HL-60 (cell line): Measurements from ENCODE around the gene TBC1D23.

ENCODE experiments used
- CTCF ChIP-seq: IDR thresholded peaks from one replicate; pipeline ENCODE4 v1.5.1; 2011; ENCODE audit warnings: low read length, control low read depth, inconsistent platforms; ENCODE audit not compliant: insufficient read depth
- GABPA ChIP-seq: IDR thresholded peaks from 2 replicates; pipeline ENCODE4 v1.6.1; 2012; ENCODE audit warnings: low read depth
- REST ChIP-seq: IDR thresholded peaks from 2 replicates; pipeline ENCODE4 v1.6.1; 2012; ENCODE audit warnings: low read depth; ENCODE audit not compliant: insufficient replicate concordance
- SPI1 ChIP-seq: IDR thresholded peaks from 2 replicates; pipeline ENCODE4 v1.6.1; 2012; ENCODE audit warnings: low read depth, mild to moderate bottlenecking, borderline replicate concordance

- TF ChIP-seq GABPA = no peak
- no peak for TF ChIP-seq CTCF
- TF ChIP-seq SPI1 = no peak
- TF ChIP-seq REST = no peak
Observed at GRCh38 chr3:100230710-100231109, 30.1 kb upstream of the TBC1D23 start.
